HG02642 (cell line): ENCODE measurements around the gene ABCC1.

Experiments used
- ATAC-seq: cut with Tn5 transposase; IDR thresholded peaks from one replicate; pipeline ENCODE4 v1.9.1; 2021; ENCODE audit warnings: mild to moderate bottlenecking; ENCODE audit not compliant: unreplicated experiment, poor library complexity

Gene ABCC1

DNA sequence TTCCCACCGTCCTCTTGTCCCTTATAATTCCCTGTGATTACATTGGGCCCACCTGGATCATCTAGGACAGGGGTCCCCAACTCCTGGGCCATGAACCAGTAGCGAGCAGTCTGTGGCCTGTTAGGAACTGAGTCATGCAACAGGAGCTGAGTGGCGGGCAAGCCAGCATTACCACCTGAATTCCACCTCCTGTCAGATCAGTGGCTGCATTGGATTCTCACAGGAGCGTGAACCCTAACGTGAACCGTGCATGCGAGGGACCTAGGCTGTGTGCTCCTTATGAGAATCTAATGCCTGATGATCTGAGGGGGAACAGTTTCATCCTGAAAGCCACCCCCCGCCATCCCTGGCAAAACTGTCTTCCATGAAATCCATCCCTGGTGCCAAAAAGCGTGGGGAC is 36.8 kb downstream of the ABCC1 start:
- ATAC-seq = no peak

DNA sequence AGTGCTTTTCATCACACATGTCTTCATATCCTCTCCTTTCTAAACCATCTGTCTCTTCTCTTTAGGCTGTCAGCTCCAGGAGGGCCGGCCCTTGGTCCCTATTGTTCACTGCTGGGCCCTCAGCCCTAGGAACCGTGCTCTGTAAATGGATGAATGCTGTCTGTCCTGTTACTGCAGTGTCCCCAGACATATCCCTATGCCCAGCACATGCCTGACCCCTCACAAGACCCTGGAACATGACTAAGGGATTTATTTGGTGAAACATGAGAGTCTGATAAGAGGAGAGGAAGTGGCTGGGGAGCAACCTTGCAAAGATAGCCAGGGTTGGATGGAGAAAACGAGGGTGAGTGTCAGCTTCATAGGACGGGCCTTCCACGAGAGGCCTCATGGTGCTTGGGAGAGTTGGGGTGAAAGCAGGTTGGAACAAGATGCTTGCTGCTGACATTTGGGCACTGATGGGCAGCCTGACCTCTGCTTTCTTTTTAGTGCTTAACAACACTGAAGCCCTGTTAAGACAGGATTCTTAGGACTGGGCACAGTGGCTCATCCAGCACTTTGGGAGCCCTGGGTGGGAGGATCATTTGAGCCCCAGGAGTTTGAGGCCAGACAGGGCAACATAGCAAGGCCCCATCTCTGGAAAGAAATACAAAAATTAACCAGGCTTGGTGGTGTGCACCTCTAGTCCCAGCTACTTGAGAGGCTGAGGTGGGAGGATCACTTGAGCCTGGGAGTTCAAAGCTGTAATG is 39.0 kb downstream of the ABCC1 start:
- no peak for ATAC-seq

DNA sequence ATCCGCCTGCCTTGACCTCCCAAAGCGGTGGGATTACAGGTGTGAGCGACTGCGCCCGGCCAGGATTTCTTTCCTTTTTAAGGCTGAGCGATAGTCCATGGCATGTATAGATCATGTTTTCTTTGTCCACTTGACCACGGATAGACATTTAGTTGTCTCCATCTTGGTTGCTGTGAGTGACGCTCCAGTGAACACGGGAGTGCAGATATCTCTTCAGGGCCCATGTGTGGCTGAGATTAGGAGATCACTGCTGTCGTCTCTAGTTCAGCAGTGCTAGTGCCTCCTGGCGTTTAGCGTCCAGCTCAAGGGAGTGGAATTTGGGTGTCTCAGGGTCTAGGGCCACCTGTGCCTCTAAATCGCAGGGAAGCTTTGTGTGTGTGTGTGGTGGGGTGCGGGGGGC is 41.5 kb downstream of the ABCC1 start:
- no peak for ATAC-seq

DNA sequence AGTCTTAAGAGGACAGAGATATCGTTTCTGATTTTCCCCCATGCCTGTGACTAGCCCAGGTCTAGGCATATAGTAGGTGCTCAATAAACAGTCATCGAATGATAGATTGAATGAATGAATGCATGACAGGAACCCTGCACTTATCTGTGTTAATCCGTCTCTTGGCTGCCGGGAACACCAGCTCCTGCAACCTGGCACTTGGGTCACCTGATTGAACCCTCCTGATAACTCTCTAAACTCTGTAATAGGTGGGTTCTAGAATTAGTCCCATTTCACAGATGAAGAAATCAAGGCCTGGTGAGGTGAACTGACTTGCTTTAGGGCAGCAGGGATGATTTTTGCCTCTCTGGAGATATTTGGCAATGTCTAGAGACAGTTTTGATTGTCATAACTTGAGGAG is 43.7 kb downstream of the ABCC1 start:
- no peak for ATAC-seq

DNA sequence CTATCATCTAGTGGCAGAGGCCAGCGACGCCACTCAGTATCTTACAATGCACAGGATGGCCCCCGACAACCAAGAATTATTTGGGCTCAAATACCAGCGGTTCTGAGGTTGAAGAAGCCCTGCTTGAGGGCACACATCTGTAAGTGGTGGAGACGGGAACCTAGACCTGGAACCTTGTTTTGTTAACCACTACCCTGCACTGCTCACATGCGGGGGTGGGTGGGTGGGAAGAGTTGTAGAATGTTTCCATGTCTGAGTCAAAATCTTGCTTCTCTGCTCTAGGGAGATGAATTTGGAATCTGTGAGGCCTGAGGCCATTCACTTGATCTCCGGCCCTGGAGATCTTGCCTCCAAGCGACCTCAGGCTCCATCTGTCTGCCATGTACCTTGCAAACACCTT is 44.1 kb downstream of the ABCC1 start:
- ATAC-seq = no peak

DNA sequence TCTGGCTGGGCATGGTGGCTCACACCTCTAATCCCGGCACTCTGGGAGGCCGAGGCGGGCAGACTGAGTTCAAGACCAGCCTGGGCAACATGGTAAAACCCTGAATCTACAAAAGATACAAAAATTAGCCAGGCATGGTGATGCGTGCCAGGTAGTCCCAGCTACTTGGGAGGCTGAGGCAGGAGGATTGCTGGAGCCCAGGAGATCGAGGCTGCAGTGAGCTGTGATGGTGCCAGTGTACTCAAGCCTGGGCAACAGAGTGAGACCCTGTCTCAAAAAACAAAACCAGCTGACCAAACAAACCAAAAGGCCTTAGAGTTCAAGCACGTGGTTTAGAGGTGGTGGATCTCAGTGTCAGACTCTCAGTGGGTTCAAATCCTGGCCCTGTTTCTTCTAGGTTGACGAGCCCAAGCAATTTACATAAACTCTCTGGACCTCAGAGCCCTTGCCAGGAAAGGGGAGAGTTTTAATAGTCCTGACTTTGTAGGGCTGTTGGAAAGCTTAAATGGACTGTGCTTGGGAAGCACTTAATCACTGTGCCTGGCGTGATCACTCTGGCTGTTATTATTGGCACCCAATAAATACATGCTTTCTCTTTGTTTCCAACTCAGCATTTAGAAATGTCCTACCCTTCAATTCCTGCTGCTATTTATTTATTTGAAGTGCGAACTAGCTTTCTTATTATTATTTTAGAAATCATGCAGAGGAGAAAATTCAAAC is 44.7 kb downstream of the ABCC1 start:
- no peak for ATAC-seq

DNA sequence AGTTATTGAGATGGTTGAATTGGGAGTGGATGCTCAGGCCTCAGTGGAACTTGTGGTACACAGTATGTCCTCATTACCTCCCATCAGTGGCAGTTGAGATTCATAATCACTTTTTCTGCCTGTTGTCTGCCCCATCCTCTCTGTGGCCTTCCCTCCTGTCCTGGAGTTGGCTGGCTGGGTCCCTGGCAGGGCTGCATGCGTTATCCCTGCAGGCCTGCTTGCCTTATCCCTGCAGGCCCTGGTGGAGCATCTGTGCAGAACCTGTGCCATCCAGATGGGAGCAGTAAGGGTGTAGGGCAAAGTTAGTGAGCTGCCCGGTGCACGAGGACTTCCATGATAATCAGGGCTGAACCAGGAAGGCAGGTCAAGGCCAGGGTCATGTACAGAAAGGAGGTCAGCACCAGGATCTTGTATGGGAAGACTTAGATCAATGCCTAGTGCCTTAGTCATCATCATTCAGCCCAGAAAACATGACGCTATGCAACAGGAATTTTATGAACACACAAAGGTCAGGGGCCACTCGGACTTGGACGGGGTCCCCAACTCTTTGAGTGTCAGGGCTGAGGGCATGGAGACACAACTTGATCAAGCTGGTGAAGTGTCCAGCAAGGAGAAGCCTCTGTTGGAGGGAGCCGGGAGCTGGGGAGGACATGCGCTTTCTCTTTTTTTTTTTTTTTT is 47.2 kb downstream of the ABCC1 start:
- ATAC-seq = no peak

DNA sequence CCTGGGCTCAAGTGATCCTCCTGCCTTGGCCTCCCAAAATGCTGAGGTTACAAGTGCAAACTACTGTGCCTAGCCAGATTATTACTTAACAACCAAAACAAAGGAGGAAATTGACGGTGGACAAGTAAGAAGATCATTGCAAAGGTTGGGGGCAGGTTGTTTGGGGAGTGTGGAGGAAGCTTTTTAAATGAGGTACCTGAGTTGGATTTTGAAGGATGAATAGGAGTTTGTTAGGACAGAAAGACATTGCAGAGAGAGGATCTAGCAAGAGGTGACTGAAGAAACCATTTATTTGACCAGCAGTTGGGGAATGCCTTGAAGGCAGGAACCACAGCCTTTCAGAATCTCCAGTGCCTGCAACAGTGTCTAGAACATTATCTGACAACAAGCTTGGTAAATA is 51.3 kb downstream of the ABCC1 start:
- no peak for ATAC-seq

DNA sequence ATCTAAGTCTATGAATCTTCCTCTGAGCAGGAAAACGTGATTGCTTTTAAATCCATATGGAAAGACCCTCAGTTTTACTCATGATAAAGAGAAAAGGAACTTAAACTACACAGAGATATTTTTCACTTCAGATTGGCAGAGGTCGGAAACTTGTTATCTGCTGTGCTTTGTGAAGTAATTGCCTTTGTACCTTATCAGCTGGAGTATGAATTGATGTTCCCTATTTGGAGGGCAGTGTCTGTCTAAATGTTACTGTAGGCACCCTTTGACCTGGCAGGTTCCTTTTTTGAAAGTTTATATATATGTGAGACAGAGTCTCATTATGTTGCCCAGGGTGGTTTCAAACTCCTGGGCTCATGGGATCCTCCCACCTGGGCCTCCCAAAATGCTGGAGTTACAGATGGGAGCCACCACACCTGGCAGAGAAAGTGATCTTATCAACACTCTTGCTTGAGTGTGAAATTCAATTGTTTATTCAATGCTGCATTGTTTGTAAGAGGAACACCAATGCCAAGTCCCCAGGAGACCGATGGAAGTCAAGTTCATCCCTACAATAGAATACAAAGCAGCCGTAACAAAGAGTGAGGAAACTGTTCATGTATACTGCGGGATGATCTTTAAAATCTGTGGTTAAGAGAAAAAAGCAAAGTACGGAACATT is 52.3 kb downstream of the ABCC1 start:
- no peak for ATAC-seq

DNA sequence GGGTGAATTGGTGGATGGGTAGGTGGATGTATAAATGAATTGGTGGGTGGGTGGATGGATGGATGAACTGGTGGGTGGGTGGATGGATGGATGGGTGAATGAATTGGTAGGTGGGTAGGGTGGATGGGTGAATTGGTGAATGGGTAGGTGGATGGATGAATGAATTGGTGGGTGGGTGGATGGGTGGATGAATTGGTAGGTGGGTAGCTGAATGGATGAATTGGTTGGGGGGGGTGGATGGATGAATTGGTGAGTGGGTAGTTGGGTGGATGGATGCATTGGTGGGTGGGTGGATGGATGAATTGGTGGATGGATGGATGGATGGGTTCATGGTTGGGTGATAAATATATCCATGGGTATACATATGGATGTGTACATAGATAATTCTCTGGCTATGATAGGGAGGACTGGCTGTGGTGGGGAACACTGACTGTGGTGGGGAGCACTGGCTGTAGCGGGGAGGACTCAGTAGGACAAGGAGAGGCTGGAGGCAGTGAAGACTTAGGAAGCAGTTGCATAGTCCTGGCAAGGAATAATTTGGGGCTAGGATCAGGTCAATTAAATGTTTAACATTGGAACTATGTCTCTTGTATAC is 54.4 kb downstream of the ABCC1 start:
- ATAC-seq = no peak

DNA sequence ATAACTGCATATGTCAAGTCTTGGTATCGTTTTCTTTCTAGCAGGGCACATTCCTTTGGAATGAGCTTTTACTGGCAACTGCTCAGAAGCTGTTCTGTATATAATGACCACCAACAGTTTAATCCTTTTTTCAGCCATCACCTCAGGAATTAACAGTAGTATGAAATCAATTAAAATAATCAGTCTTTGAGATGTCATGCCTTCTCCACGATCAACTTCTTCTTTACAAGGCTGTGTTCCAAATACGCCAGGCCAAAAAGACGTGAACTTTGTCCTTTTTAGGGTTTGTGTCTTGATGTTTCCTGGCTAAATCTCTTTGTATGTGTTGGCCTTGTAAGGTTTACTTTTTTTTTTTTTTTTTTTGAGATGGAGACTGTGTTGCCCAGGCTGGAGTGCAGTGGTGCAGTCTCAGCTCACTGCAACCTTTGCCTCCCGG is 54.9 kb downstream of the ABCC1 start:
- no peak for ATAC-seq

DNA sequence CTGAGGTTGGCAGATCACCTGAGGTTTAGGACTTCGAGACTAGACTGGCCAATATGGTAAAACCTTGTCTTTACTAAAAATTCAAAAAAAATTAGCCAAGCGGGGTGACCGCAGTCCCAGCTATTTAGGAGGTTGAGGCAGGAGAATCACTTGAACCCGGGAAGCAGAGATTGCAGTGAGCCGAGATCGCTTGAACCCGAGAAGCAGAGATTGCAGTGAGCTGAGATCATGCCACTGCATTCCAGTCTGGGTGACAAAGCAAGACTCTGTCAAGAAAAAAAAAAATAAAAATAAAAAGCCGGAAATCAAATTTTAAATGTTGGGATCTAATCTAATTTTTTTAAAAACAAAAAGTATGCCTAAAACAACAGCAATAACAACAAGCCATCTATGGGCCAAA is 56.3 kb downstream of the ABCC1 start:
- no peak for ATAC-seq

DNA sequence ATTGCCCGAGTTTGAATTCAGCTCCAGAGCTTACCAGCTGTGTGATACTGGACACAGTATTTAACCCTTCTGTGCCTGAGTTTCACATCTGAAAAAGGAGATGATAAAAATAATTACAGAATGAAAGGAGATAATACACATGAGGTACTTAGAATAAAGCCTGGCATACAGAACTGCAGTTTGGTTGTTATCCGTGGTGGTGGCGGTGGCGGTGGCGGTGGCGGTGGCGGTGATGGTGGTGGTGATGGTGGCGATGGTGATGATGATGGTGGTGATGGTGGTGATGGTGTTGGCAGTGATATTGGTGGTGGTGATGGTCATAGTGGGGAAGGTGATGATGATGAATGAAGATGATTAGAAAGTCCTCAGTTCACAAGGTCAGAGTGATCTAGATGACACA is 57.2 kb downstream of the ABCC1 start:
- no peak for ATAC-seq

DNA sequence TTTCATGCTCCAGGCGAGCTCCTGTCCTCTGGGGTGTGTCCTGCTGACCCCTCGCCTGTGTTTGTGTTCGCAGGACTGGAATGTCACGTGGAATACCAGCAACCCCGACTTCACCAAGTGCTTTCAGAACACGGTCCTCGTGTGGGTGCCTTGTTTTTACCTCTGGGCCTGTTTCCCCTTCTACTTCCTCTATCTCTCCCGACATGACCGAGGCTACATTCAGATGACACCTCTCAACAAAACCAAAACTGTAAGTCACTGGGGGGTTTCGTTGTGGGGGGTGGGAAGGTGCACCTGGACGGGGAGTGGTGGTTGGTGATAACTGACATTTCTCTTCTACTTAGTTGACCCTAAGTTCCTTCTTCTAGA is 58.3 kb downstream of the ABCC1 start:
- ATAC-seq = peak; percentile 72

DNA sequence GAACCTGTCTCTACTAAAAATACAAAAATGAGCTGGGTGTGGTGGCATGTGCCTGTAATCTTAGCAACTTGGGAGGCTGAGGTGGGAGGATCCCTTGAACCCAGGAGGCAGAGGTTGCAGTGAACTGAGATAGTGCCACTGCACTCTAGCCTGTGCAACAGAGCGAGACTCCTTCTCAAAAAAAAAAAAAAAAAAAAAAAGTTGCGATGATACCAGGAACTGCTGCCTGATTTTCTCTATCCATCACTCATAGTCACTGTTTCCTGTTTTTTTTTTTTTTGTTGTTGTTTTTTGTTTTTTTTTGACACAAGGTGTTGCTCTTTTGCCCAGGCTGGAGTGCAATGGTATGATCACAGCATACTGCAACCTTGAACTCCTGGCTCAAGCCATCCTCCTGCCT is 59.2 kb downstream of the ABCC1 start:
- ATAC-seq = no peak

DNA sequence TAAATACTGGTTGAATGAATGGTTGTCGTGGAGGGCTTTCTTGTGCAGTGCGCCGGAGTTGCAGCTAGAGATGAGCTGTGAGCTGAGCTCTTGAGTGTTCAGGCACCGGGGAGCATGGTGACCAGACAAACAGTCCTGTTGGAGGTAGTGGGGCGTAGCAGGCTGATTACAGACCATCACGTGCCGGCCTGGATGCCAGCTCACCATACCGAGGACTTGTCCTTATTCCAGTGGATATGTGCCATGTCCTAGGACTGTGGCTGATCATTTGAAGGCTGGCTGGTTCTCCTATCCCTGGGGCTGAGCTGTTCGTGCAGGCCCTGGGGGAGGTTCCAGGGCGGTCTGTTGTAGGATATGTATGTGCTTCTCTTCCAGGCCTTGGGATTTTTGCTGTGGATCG is 60.0 kb downstream of the ABCC1 start:
- no peak for ATAC-seq

DNA sequence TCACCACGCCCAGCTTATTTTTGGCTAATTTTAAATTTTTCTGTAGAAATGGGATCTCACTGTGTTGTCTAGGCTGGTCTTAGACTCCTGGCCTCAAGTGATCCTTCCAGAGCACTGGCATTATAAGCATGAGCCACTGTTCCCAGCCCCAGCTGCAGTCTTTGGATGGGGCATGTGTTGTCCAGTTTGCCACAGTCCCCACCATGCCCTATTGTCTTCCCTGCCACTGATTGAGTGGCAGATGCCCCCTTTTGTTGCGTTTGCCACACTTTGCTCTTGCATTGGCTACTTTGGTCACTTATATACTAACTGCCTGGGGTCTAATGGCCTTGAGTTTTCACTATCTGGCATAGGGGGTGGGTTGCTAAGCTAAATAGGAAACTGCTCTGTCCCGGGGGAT is 60.8 kb downstream of the ABCC1 start:
- no peak for ATAC-seq

DNA sequence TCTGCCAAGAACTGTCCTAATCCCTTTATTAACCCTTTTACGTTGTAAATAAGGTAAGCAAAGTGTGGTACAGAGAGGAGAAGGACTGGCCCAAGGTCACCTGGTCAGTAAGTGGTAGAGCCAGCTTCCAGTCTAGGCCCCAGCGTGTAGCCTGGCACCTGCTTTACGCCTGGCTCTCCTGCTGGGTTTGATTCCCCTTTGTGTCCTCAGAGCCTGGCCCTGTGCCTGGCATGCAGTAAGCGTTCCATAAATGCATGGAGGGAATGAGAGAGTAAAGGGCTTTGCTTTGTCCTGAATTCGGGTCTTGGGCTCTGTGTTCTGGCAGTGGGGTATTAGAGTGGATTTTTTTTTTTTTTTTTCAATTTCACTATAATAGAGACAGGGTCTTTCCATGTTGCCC is 62.7 kb downstream of the ABCC1 start:
- no peak for ATAC-seq

DNA sequence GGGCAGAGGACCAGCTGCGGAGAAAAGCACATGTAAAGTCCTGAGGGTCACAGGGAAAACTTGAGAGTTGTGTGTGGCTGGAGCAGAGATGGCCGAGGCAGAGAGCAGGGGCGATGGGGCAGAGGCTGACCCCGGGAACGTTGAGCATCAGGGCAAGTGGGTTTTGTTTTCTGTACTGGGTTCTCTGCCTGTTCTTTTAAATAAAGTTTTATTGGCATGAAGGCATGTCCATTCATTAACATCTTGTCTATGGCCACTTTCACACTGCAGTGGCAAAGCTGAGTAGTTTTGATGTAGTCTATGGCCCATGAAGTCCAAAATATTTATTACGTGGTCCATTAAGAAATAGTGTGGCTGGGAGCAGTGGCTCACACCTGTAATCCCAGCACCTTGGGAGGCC is 64.4 kb downstream of the ABCC1 start:
- no peak for ATAC-seq

DNA sequence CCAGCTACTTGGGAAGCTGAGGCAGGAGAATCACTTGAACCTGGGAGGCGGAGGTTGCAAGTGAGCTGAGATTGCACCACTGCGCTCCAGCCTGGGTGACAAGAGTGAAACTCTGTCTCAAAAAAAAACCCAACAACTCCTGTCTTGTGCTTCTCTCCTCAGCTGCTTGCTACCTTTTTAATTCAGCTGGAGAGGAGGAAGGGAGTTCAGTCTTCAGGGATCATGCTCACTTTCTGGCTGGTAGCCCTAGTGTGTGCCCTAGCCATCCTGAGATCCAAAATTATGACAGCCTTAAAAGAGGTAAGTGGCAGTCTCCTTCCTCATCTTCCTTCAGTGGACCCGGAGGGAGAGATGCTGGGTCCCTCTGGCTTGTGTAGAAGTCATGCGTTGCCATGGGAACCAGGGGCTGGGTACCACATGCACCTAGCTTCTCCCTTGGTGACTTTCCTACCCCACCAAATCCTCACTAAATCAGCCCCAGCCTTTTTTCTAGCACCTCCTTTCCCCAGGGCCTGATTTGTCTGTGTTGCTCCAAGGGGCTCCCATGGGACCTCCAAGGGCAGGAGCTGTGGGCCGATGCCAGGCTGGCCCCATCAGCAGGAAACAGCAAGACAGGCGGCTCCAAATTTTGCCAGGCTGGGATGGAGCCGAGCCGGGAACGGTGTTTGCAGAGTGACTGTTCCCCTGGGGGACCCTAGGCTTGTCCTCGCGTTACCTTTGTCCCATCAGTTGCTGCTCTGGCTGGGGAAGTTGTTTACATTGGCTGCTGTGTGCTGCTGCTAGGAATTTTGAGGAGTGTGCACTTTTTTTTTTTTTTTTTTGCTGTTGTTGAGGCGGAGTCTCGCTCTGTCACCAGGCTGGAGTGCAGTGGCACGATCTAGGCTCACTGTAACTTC is 65.2 kb downstream of the ABCC1 start:
- ATAC-seq = no peak
